Central memory CD4-positive, alpha-beta T cell (primary cell): ENCODE data around the gene PTOV1.
"Not testable (repeated sequence)": the region's sequence is repeated elsewhere in the genome, so short reads cannot be mapped to it uniquely, and the experiment has no call there.

Source experiments
- DNase-seq: peaks from one replicate; pipeline ENCODE4 v3.0.0; 2022

Gene PTOV1

DNA sequence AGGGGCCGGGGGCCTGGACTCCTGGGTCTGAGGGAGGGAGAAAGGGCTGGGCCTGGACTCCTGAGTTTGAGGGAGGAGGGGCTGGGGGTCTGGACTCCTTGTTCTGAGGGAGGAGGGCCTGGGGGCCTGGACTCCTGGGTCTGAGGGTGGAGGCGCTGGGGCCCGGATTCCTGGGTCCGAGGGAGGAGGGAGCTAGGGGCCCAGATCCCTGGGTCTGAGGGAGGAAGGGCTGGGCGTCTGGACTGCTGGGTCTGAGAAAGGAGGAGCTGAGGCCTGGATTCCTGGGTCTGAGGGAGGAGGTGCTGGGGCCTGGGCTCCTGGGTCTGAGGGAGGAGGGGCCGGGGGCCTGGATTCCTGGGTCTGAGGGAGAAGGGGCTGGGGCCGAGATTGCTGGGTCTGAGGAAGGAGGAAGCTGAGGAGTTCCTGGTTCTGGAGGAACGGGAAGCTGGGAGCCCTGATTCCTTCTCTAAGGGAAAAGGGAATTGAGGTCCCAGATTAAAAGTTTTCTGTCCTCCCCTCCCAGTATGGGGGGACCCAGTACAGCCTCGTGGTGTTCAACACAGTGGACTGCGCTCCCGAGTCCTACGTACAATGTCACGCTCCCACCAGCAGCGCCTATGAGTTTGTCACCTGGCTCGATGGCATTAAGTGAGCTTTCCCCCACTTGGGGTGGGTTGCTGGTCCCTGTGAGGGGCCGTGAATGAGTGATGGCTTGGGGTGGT, 32.1 kb upstream of the PTOV1 start:
- no peak for DNase-seq

DNA sequence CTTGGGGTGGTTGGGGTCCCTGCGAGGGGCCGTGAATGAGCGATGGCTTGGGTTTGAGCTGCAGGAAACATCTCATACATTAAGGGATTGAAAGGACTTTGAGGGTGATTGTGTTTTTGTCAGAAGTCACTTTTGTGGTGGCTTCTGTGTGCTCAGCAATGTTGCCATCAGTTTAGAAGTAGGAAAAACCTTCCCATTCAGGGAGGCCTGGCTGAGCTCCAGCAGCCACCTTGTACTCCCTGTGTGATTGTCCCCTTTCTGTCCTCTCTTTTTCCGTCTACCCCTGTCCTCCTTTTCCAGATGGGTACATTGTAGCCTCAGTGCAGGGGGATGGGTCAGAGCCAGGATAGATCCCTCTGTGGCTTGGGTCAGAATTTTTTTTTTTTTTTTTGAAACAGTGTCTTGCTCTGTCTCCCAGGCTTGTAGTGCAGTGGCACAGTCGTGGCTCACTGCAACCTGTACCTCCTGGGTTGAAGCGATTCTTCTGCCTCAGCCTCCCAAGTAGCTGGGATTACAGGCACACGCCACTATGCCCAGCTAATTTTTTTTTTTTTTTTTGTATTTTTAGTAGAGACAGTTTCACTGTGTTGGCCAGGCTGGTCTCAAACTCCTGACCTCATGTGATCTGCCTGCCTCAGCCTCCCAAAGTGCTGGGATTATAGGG, 31.4 kb upstream of the PTOV1 start:
- DNase-seq, result not testable (repeated sequence)

DNA sequence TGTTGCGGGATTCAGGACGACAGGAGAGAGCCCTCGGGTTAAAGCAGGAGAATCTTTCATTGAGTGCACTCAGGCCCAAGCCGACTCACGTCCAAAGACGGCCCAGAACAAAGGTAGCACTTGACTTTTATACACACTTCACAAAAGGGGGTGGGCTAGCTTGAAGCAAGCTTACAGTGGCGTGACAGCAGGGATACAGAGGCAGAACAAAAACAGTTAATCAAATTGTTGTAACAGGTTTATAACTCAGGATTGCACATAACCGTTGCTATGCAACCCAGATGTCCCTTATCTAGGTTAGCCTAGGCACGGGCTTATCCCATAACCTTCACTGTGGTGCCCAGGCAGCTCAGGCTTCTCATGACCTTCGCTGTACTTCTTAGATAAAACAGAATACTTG, 30.8 kb upstream of the PTOV1 start:
- DNase-seq, result no peak

DNA sequence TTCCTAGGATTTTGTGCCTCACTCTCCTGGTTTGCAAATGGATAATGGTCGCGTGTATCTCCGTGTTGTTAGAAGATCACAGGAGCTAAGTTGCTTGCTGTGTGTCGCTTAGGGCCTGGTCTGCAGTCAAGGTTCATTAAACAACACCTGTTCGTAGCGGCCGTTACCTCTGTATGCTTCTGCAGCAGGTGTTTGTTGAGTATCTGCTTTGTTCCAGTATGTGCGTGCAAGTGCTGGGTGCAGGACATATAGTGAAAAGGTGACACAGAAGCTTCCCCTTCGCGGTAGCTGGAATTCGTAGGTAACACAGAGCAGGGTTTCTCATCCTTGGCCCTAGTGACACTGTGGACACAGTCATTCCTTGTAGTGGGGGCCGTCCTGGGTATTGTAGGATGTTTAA, 27.5 kb upstream of the PTOV1 start:
- no peak for DNase-seq

DNA sequence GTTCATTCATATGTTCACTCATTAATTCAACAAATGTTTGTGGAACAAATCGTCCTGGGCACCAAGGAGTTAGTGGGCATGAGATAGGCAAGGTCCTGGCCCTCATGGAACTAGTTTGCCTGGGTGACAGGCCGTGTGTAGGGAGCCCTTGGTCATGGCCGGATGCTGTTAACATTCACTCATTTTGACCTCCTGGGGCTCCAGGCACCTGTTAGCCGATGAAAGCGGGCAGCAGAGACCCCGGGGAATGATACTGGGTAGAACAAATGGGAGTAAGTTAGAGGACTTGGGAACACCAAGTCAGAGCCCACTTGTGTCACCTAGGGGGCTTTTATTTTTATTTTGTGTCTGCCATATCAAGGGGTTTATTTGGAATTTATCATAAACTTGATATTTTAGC, 26.3 kb upstream of the PTOV1 start:
- DNase-seq, result no peak

DNA sequence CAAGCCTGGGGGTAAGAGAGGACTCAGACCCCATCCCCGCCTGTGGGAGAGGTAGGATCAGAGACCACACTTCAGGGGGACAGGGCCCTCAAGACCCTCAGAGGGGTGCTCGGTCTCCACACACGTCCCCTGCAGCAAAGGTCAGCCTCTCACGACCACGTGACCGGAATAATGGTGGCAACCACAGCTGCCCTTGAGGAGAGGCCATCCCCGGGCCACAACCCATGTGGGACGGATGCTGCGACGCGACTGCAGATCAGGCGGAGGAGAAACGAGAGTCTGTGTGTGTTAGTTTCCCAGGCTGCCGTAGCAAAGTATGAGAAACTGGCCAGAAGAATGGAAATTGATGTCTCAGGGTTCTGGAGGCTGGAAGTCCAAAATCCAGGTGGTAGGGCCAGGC, 23.9 kb upstream of the PTOV1 start:
- DNase-seq, result no peak

DNA sequence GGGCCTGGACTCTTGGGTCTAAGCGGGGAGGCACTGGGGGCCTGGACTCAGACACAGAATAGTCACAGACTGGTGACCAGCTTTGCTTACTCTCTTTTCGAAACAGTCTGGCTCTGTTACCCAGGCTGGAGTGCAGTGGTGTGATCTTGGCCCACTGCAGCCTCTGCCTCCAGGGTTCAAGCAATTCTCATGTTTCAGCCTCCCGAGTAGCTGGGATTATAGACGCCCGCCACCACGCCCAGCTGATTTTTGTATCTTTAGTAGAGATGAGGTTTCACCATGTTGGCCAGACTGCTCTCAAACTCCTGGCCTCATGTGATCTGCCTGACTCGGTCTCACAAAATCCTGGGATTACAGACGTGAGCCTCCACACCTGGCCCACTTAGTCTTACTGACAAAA, 21.8 kb upstream of the PTOV1 start:
- no peak for DNase-seq

DNA sequence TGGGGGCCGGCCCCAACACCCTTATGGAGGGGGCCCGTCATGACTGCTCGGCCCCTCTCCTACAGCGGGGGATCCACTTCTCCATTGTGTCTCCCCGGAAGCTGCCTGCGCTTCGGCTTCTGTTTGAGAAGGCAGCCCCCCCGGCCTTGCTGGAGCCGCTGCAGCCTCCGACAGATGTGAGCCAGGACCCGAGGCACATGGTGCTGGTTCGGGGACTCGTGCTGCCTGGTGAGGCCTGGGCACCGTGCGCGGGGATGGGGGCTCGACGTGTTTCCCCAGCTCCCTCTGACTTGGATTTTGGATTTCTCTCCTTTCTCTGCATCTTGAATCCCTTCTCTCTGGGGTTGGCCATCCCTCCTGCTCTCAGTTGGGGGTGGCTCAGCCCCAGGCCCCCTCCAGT, 21.2 kb upstream of the PTOV1 start:
- DNase-seq, result no peak

DNA sequence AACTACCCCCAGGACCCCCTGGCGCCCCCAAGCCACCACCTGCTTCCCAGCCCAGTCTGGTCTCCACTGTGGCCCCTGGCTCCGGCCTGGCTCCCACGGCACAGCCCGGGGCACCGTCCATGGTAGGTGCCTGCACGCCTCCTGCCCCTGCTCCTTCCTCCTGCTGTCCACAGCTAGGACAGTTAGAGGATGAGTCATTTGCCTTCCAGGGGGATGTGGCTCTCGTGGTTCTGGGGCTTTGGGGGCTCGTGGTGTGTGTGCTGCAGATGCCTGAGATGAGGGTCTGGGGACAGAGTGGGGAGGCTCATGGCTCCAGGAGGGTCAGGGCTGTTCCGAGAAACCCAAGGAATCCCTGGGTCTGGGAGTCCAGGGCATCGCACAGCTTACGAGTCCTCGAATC, 20.2 kb upstream of the PTOV1 start:
- DNase-seq, result no peak

DNA sequence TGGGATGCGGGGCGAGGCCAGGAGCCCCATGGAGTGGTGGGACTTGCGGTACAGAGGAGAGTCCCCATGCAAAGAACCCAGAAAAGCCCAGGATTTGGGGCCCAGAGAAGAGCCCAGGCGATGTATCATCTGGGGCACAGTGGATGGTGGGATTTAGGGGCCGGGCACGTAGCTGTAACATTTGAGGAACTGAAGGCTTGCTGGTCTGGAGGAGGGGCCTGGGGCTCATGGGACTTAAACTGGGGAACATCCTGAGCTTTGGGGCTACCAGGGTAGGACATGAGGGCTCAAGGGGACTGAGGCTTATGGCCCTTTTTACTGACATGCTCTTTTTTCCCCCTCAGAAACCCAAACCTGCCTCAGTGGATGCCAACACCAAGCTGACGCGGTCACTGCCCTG, 19.4 kb upstream of the PTOV1 start:
- DNase-seq, result no peak

DNA sequence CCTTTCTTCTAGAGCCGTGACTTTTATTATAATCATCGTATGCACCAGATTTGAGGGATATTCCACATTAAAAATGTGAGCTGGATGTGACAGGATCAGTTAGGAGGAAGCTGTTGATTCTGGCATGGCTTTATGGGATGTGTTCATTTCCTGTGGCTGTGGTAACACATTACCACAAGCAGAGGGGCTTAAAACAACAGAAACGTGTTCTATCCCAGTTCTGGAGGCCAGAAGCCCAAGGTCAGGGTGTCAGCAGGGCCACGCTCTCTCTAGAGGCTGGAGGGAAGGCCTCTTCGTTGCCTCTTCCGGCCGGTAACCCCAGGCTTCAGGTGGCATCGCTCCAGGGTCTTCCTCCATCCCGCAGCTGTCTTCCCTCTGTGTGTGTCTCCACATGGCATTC, 18.4 kb upstream of the PTOV1 start:
- no peak for DNase-seq

DNA sequence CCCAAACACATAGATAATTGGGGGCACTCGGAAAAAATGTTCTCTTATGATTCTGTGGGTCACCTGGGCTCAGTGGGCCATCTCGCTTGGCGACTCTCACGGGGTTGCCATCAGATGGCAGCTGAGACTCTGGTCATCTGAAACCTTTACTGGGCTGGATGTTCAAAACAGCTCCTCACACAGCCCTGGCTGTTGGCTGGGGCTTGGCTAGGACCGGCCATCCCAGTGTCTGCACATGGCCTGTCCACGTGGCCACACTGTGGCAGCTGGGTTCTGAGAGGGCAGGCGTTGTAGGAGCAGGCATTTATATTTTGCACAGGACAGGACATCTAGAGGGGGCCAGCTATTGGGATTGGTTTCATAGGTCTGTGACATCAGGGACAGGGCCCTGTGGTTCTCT, 17.4 kb upstream of the PTOV1 start:
- no peak for DNase-seq

DNA sequence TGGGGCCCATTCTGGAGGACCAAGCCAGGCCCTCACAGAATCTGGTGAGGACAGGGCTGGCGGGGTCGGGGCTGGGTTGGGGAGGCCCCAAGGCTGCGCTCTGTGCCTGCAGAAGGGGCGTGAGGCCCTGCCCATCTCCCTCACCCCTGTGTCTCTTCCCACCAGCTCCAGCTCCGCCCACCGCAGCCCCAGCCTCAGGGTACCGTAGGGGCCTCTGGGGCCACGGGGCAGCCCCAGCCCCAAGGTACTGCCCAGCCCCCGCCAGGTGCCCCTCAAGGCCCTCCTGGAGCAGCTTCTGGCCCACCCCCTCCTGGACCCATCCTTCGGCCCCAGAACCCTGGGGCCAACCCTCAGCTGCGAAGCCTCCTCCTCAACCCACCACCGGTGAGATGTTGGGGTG, 15.4 kb upstream of the PTOV1 start:
- no peak for DNase-seq

DNA sequence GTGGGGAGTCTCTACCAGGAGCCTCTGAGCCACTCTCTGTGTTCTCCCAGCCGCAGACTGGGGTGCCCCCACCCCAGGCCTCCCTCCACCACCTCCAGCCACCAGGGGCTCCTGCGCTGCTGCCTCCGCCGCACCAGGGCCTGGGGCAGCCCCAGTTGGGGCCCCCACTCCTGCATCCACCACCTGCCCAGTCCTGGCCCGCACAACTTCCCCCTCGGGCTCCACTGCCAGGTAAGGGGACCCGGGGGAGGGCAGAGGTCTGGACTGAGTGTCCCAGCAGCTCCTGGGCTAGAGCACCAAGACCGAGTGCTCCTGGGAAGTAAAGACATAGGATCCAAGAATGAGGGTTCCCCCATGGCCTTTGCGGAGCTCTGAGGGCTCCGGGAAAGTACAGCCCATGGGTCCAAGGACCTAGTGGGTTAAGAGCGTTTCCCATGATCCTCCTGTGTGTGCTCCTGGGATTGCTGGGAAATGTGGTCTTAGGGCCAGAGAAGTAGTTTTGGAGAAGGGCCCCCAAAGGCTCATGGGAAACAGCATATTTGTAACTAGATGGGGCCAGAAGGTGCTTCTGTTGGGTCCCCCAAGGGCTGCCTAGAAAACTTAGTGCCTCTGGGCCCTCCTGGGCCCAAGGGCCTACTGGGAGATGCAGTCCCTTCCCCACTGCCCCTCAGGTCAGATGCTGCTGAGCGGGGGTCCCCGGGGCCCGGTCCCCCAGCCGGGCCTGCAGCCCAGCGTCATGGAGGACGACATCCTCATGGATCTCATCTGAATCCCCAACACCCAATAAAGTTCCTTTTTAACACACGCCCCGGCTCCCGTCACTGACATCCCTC, 14.6 kb upstream of the PTOV1 start:
- no peak for DNase-seq

DNA sequence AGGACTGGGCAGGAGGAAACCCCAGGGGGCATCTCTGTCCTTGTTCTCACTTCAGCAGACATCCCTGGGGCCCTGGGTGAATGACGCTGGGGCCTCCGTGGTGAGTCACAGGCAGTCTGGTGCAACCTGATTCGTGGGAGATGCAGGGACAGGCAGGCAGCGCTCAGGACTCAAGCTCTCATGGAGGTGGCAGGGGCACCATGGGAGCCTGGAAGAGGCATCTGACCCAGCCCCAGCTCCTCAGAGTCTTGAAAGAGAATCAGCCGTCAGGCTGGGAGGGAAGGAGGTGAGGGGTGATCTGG, 14.0 kb upstream of the PTOV1 start:
- no peak for DNase-seq

DNA sequence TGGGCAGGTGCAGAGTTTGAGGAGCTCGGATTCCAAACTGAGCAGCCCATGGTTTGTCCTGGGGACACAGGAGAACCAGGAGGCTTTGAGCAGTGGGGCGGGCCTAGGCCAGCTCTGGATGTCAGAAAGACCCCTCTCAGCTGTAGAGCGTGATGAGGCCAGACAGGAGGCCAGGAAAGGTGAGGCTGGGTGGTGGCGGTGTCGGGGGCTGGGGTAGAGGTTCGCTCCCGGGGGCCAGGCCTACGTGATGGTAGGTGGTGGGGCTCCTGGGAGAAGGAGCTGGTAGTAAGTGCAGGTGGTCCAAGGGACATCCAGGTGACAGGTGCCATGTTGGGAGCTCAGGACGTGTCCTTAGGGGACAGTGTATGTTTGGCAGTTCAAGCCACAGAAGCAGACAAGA, 13.5 kb upstream of the PTOV1 start:
- no peak for DNase-seq

DNA sequence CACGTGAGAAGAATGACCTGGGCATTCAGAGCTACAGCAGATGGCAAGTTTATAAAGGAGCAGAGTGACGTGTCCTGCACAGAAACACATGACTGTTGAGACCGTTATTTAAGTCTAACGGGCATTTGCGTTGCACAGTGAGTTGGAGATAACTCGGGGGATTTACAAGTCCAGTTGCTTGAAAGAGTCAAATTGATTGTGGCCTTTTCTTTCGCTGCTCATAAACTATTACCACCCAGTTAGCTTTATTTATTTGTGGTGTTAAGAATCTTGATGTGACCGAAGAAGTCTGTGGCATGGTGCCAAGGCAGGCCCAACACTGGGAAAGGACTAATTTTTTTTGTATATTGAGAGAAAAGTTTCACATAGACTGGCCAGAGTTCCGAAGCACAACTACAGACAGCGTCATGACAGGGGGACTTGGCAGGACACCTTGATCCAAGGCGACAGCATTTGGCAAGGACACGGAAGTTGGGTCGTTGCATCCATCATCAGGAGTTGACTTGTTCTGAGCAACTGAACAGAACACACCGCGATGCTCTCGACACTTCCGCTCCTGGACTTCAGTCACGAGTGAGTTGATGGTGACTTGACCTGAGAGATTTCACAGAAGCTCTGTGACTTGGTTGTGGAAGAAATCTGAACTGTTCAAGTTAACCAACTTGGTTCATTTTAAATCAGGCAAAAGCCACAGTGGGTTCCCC, 11.9 kb upstream of the PTOV1 start:
- DNase-seq, result no peak

DNA sequence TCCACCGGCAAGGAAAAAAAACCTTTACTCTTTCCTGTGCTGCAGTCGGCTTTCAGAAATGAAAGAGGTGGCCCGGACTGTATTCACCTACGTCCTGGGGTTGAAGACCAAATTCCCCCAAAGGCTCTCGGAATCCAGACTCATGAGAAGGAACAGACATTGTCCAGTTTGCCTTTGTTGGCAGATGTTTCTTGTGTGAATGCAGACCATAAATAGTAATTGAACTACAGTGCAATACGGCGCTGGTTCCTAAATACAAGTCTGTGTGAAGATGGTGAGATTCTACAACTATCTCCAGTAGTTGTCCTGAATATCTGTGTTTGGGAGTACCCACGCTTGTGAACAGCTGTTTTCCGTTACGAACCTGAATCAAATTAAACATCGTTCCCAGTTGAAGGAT, 11.2 kb upstream of the PTOV1 start:
- no peak for DNase-seq

DNA sequence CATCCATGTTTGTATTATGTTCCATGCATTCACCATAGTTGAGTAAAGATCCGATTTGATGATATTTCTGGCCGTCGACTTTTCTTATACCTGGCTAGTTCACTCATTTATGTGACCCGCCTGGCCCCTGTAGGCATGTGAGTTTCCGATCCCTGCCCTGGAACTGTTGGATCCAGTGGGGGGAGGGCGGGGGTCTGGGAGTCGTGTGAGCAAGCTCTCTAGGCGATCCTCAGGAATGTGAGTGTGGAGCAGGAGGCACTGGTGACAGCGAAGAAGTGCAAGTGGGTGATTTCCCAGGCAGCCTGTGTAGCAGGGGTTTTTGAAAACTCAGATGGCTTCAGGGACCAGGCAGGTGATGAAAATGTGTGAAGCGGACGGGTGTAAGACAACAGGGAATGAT, 10.6 kb upstream of the PTOV1 start:
- DNase-seq, result no peak

DNA sequence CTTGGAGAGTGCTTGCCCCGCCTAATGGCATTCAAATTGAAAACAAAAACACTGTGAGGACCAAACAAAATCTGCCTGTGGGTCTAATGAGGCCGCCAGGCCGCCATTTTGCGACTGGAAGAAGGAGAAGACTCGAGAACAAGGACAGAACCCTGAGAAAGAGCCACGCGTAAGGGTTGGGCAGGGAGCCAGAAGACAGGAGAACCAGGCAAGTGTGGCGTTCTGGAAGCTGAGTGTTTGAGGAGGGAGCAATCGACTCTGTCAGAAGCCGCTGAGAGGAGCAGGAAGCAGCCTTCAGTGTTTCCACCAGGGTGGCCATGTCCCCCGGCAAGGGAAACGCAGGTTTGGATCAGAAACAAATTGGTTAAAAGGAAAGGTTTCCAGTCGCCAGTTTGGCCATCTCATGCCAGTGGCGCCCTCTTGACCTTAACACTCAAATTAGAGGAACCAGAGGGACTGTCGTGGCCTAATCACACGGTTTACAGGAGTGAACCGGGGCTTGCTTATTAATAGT, 10.2 kb upstream of the PTOV1 start:
- DNase-seq, result no peak

DNA sequence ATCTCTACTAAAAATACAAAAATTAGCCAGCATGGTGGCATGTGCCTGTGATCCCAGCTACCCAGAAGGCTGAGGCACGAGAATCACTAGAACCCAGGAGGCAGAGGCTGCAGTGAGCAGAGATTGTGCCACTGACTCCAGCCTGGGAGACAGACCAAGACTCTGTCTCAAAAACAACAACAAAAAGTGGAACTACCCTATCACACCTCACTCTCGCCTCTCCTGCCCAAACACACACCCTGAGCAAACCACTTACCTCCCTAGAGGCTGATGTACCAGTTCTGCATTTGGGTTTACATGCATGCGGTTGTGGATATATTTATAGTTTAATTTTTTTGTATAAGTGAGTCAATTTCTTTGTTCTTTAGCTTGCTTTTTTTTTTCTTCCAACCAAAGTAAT, 7.7 kb upstream of the PTOV1 start:
- DNase-seq, result no peak

DNA sequence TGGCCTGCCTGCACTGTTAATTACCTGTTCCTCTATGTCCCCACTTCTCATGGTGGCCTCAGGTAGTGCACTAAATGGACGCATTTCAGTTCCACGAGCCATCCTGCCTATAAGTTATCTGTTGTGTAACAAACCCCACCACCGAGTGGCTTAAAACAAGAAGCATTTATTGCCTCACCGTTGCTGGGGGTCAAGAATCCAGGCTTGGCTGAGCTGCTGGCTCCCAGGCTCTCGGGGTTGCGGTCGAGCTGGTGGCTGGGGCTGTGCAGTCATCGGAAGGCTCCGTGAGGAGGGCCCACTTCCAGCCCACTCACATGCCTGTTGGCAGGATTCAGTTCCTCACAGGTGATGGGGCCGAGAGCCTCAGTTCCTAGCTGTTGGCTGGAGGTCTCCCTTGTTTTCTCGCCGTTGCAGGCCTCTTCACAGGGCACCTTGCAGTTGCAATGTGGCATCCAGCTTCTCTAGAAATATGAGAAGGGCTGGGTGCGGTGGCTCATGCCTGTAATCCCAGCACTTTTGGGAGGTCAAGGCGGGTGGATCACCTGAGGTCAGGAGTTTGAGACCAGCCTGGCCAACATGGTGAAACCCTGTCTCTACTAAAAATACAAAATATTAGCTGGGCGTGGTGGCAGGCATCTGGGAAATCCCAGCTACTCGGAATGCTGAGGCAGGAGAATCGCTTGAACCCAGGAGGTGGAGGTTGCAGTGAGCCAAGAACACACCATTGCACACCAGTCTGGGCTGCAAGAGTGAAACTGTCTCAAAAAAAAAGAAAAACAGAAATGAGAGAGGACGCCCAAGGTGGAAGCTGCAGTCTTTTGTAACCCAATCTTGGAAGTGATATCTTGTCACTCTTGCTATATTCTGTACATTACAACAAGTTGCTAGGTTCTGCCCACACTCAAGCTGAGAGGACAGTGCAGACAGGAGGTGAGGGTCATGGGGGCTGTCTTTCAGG, 6.5 kb upstream of the PTOV1 start:
- no peak for DNase-seq
